Muscle of leg (tissue), 11 donors: ENCODE measurements around the gene CRBN. TPM values are rescaled to one million over a fixed set of nuclear protein-coding genes. Genes with fewer than 3 reads are reported as not detected.

Source experiments
- DNase-seq: peaks from one replicate; pipeline ENCODE4 v3.0.0; 2013
- H3K27ac ChIP-seq: one replicate; pipeline ENCODE4 v1.5.1; 2013; ENCODE audit warnings: mild to moderate bottlenecking, low read length, control low read depth
- H3K27me3 ChIP-seq: one replicate; pipeline ENCODE4 v1.6.1; 2013; ENCODE audit warnings: low read length; ENCODE audit not compliant: control insufficient read depth, insufficient read depth
- H3K36me3 ChIP-seq: one replicate; pipeline ENCODE4 v1.6.1; 2013; ENCODE audit warnings: low read length; ENCODE audit not compliant: control insufficient read depth, insufficient read depth
- H3K4me1 ChIP-seq: one replicate; pipeline ENCODE4 v1.6.1; 2013; ENCODE audit warnings: low read length; ENCODE audit not compliant: control insufficient read depth, insufficient read depth
- H3K4me3 ChIP-seq: one replicate; pipeline ENCODE4 v1.5.1; 2013; ENCODE audit warnings: low read length, control low read depth
- H3K9me3 ChIP-seq: replicated peaks from 2 replicates; pipeline ENCODE4 v1.6.1; 2013; ENCODE audit warnings: low read depth, low read length; ENCODE audit not compliant: control insufficient read depth
- WGBS: methylation state at CpG from one replicate; pipeline ENCODE4 v1.1.5; 2013; ENCODE audit warnings: missing lambda C conversion rate; ENCODE audit not compliant: insufficient coverage; 5-methylcytosine and 5-hydroxymethylcytosine counted together
- polyA plus RNA-seq, 8 donors: library from polyadenylated mRNA; unstranded; fragments of 120-200 nt; gene quantifications; one replicate each; pipeline versions ENCODE4 v1.2.1 to v1.2.3, GENCODE V29; 2013; ENCODE audit warnings: inconsistent platforms in 1 of 8, low replicate concordance in 1 of 8; ENCODE audit not compliant: insufficient read length in 8 of 8, insufficient read depth in 1 of 8
- total RNA-seq: library from RNA; stranded (reverse); fragments of 120-200 nt; gene quantifications from one replicate; pipeline ENCODE4 v1.2.4, GENCODE V29; 2013

The CRBN gene
- total and polyA plus RNA-seq, 9 donors: 30.0 to 52.3 (median 36.9) TPM

GRCh38 chr3:3101660-3102458, 77.6 kb downstream of the CRBN start:
- WGBS: no CpG with 5 or more reads among the region's 6 CpGs
- Histone ChIP-seq H3K36me3 (no peaks in the 10 kb centered on the region), H3K27ac (no peak overlapping the region), H3K27me3 (no peaks in the 10 kb centered on the region), H3K4me3 (no peak overlapping the region), H3K4me1 (no peaks in the 10 kb centered on the region), H3K9me3 (no peaks in the 10 kb centered on the region)
- no peak for DNase-seq

Other genes with a start within 250 kb of the CRBN start
- 0.04 TPM for gene IL5RA, start 69.3 kb downstream of the CRBN start, total RNA-seq
- gene IL5RA, start 69.3 kb downstream of the CRBN start, polyA plus RNA-seq: under 1 TPM in 6 of 8 donors, not detected in 2; 0.08 to 0.15 (median 0.11) TPM
- gene TRNT1, start 52.8 kb downstream of the CRBN start, total RNA-seq: 17.9 TPM
- gene TRNT1, start 52.8 kb downstream of the CRBN start, polyA plus RNA-seq: 10 to 100 TPM; 12.9 to 21.7 (median 16.2) TPM